Measurements from ENCODE around the gene PLEKHG2. TPM values are rescaled to one million over a fixed set of nuclear protein-coding genes. Genes with fewer than 3 reads are reported as not detected.

PLEKHG2 gene
- total RNA-seq, 1 donor from 2014 or later: 38.8 TPM

GRCh38 chr19:39420769-39421168 lies 8.3 kb downstream of the PLEKHG2 start:
- DNase-seq (ENCODE audit: low spot score): no peak

GRCh38 chr19:39422020-39422419 lies 9.6 kb downstream of the PLEKHG2 start:
- DNase-seq (ENCODE audit: low spot score): no peak

- no peak for DNase-seq (ENCODE audit: low spot score)
These were observed 11.0 kb downstream of the PLEKHG2 start for GRCh38 chr19:39423258-39424086.

GRCh38 chr19:39424934-39425333 lies 12.5 kb downstream of the PLEKHG2 start:
- no peak for DNase-seq (ENCODE audit: low spot score)

- DNase-seq (ENCODE audit: low spot score): no peak
These were observed 13.3 kb downstream of the PLEKHG2 start for GRCh38 chr19:39425744-39426143.

- no peak for DNase-seq (ENCODE audit: low spot score)
These were observed 13.7 kb downstream of the PLEKHG2 start for GRCh38 chr19:39426170-39426569.

- no peak for DNase-seq (ENCODE audit: low spot score)
These were observed 15.2 kb downstream of the PLEKHG2 start for GRCh38 chr19:39427707-39428106.

GRCh38 chr19:39428283-39429112 lies 16.0 kb downstream of the PLEKHG2 start:
- DNase-seq (ENCODE audit: low spot score): no peak

GRCh38 chr19:39430675-39431593 lies 18.5 kb downstream of the PLEKHG2 start:
- DNase-seq (ENCODE audit: low spot score): no peak

- DNase-seq (ENCODE audit: low spot score): no peak
These were observed 20.2 kb downstream of the PLEKHG2 start for GRCh38 chr19:39432677-39433025.

- DNase-seq (ENCODE audit: low spot score): no peak
These were observed 21.1 kb downstream of the PLEKHG2 start for GRCh38 chr19:39433480-39434079.

- DNase-seq (ENCODE audit: low spot score): no peak
These were observed 21.9 kb downstream of the PLEKHG2 start for GRCh38 chr19:39434123-39435076.

GRCh38 chr19:39435499-39436349 lies 23.3 kb downstream of the PLEKHG2 start, which contains the start of gene RPS16:
TSS of gene RPS16 (minus strand) at chr19:39435949. CDS start at chr19:39435895, 54 bp downstream.
- peak; percentile 99 for DNase-seq (ENCODE audit: low spot score)

GRCh38 chr19:39436350-39436716 lies 23.9 kb downstream of the PLEKHG2 start:
- no peak for DNase-seq (ENCODE audit: low spot score)

GRCh38 chr19:39438270-39438934 lies 25.9 kb downstream of the PLEKHG2 start:
- no peak for DNase-seq (ENCODE audit: low spot score)

GRCh38 chr19:39444598-39445195 lies 32.2 kb downstream of the PLEKHG2 start:
- DNase-seq (ENCODE audit: low spot score): no peak

- peak; percentile 98 for DNase-seq (ENCODE audit: low spot score)
These were observed 33.0 kb downstream of the PLEKHG2 start, which contains the start of gene SUPT5H for GRCh38 chr19:39445196-39446111. TSS of gene SUPT5H (plus strand) at chr19:39445582. CDS start at chr19:39445891, 309 bp downstream.
